Aorta (tissue), 5 donors: ENCODE results near the gene MEP1B. TPM values are rescaled to one million over a fixed set of nuclear protein-coding genes. Genes with fewer than 3 reads are reported as not detected.
A peak's percentile ranks its signal among the peaks of the same experiment; 100 is the strongest.
"Not testable (repeated sequence)": the region's sequence is repeated elsewhere in the genome, so short reads cannot be mapped to it uniquely, and the experiment has no call there.

Experiments used
- ATAC-seq: fragments of 200-7000 bp; cut with Tn5 transposase; one replicate; pipeline ENCODE4 v1.9.1; 2022; ENCODE audit warnings: moderate library complexity; ENCODE audit not compliant: low FRiP score
- DNase-seq, 2 donors: peaks; one replicate each; pipeline ENCODE4 v3.0.0-alpha.2; 2020
- H3K27ac ChIP-seq, 2 donors: one replicate each; pipeline ENCODE4 v1.5.1; 2013; ENCODE audit warnings: low read length in 2 of 2, mild to moderate bottlenecking in 2 of 2, moderate library complexity in 2 of 2, control low read depth in 1 of 2, inconsistent platforms in 1 of 2, low read depth in 1 of 2
- H3K27me3 ChIP-seq, 2 donors: one replicate each; pipeline ENCODE4 v1.6.1; 2013; ENCODE audit warnings: control low read depth in 1 of 2, low read length in 1 of 2, mild to moderate bottlenecking in 1 of 2, moderate library complexity in 1 of 2; ENCODE audit not compliant: insufficient read depth in 2 of 2, control insufficient read depth in 1 of 2
- H3K36me3 ChIP-seq, 2 donors: one replicate each; pipeline ENCODE4 v1.6.1; 2013; ENCODE audit warnings: control low read depth in 1 of 2, low read length in 1 of 2, mild to moderate bottlenecking in 1 of 2; ENCODE audit not compliant: insufficient read depth in 2 of 2, control insufficient read depth in 1 of 2
- H3K4me1 ChIP-seq, 2 donors: one replicate each; pipeline ENCODE4 v1.6.1; 2013; ENCODE audit warnings: low read length in 2 of 2, control low read depth in 1 of 2, mild to moderate bottlenecking in 1 of 2, moderate library complexity in 1 of 2; ENCODE audit not compliant: insufficient read depth in 2 of 2, control insufficient read depth in 1 of 2
- H3K4me3 ChIP-seq, 2 donors: one replicate each; pipeline ENCODE4 v1.5.1; 2013; ENCODE audit warnings: low read length in 2 of 2, control low read depth in 1 of 2, mild to moderate bottlenecking in 1 of 2
- H3K9me3 ChIP-seq: one replicate; pipeline ENCODE4 v1.6.1; 2013; ENCODE audit warnings: mild to moderate bottlenecking, low read length; ENCODE audit not compliant: control insufficient read depth
- WGBS, 2 donors: extraction: QIAGEN DNeasy Blood & Tissue Kit; methylation state at CpG; one replicate each; pipeline ENCODE4 v1.1.7; 2013; 5-methylcytosine and 5-hydroxymethylcytosine counted together
- intact Hi-C, 2 donors: fragments of 100-400 bp; cut with DNase I; formaldehyde crosslinking; loops; one replicate each; pipeline versions ENCODE4 v1.14.2 to v1.15.0; 2022
- polyA plus RNA-seq, 2 donors: library from polyadenylated mRNA; stranded (reverse); fragments of 200-250 nt; gene quantifications; one replicate each; pipeline ENCODE4 v1.2.3, GENCODE V29; 2013
- total RNA-seq, 2 donors: library from RNA; stranded (reverse); fragmentation: NEBNext Ultra II Directional; extraction: Animal tissue kit (Norgen Biotek cat#: 25700); gene quantifications; one replicate each; pipeline ENCODE4 v1.2.1, GENCODE V29; 2021
- donor health status: healthy with polysubstance abuse.
- donor health status: Bipolar disorder and iron deficiency.
- donor health status: DM: no; HTN: no; CAD: no.
- donor health status: DM: no; HTN: no; CAD: no.
- donor health status: DM: yes; HTN: yes; CAD: no.

Gene MEP1B
- total and polyA plus RNA-seq, 4 donors = 6.0 TPM; not detected in 3

DNA sequence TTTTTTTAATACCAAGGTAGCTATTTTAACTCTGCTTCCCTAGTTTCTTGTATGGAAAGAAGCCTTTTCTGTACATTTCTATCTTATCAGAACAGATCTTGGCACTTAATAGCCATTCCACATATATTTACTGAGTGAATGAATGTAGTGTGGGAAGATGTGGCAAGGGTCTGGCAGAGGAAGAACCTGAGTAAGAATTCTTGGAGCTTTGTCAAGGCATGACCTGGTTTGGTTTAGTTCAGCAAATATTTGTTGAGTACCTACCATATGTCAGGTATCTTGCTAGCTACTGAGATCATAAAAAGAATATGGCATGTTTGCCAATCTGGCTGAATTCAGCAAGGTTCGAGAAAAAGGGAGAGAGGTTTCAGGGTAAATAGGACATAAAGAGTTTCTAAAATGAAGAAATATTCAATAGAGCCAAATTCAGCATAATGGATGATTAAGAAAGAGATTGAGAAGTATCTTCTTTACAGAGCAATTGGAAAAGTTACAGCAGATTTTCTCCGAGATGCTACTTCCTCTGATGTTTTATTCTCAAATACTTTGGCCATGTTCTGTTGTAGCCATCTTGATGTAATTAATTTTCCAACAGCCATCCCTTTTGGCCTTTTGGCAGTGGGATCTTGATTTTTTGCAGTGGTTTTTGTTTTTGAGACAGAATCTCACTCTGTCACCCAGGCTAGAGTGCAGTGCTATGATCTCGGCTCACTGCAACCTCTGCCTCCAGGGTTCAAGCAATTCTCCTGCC, 21.7 kb upstream of the MEP1B start:
- intact Hi-C loops = no loop called here
- no peak overlapping the region for H3K27ac ChIP-seq
- no peaks in the 10 kb centered on the region for H3K4me1 ChIP-seq
- WGBS, 2 donors = 85 to 87% methylated on average over 3 of the region's 3 CpGs
- H3K9me3 ChIP-seq = no peaks in the 10 kb centered on the region
- no peaks in the 10 kb centered on the region for H3K27me3 ChIP-seq
- no peaks in the 10 kb centered on the region for H3K36me3 ChIP-seq
- ATAC-seq (no peak), DNase-seq (no peak)
- H3K4me3 ChIP-seq = no peak overlapping the region

GRCh38 chr18:32173654-32174053, 16.2 kb upstream of the MEP1B start:
- ATAC-seq (no peak), DNase-seq (no peak)
- Histone ChIP-seq H3K27ac (no peak overlapping the region), H3K4me3 (no peak overlapping the region), H3K36me3 (no peaks in the 10 kb centered on the region), H3K9me3 (no peaks in the 10 kb centered on the region), H3K27me3 (no peaks in the 10 kb centered on the region), H3K4me1 (no peaks in the 10 kb centered on the region)
- 84 to 85% methylated on average over 3 of the region's 3 CpGs for WGBS, 2 donors
- intact Hi-C loops = no loop called here

DNA sequence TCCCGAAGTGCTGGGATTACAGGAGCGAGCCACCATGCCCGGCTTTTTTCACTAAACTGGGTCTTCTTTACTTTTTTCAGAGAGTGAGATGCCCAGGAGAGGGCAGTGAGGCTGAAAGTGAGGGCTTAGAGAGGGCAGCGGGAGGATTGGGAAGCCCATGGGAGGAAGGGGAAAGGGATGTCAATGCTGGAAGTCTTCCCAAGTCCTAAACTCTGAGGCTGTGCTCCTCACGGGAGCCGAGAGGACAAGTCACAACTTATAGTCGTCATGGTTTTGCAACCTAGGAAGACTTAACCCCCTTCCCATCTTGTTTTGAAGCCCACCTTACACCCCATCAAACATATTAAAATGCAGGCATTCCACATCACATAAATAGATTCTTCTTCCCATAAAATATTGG, 15.1 kb upstream of the MEP1B start:
- intact Hi-C loops = no loop called here
- 88 to 89% methylated on average over 7 of the region's 7 CpGs for WGBS, 2 donors
- H3K4me3 ChIP-seq = no peak overlapping the region

GRCh38 chr18:32175265-32175664, 14.6 kb upstream of the MEP1B start:
- ATAC-seq (no peak), DNase-seq (no peak)
- intact Hi-C loops = no loop called here
- Histone ChIP-seq H3K9me3 (no peaks in the 10 kb centered on the region), H3K27me3 (no peaks in the 10 kb centered on the region), H3K36me3 (no peaks in the 10 kb centered on the region), H3K4me3 (no peak overlapping the region), H3K27ac (no peak overlapping the region), H3K4me1 (no peaks in the 10 kb centered on the region)
- 92 to 93% methylated on average over 1 of the region's 1 CpG for WGBS, 2 donors

More for the DNA sequence above, 15.1 kb upstream of the MEP1B start:
- no peak for DNase-seq
- Histone ChIP-seq H3K27me3 (no peaks in the 10 kb centered on the region), H3K36me3 (no peaks in the 10 kb centered on the region), H3K4me1 (no peaks in the 10 kb centered on the region), H3K27ac (no peak overlapping the region), H3K9me3 (no peaks in the 10 kb centered on the region)
- peak; percentile 33 for ATAC-seq

- WGBS, 2 donors = 91 to 92% methylated on average over 1 of the region's 1 CpG
- H3K4me1 ChIP-seq, ATAC-seq: not testable (repeated sequence)
These were observed 13.1 kb upstream of the MEP1B start for GRCh38 chr18:32176745-32177144.

GRCh38 chr18:32177530-32177929, 12.3 kb upstream of the MEP1B start:
- ATAC-seq (no peak), DNase-seq (no peak)
- intact Hi-C loops = no loop called here
- Histone ChIP-seq H3K27ac (no peak overlapping the region), H3K36me3 (no peaks in the 10 kb centered on the region), H3K9me3 (no peaks in the 10 kb centered on the region), H3K4me3 (no peak overlapping the region), H3K4me1 (no peaks in the 10 kb centered on the region), H3K27me3 (no peaks in the 10 kb centered on the region)
- 72 to 80% methylated on average over 3 of the region's 3 CpGs for WGBS, 2 donors

More at GRCh38 chr18:32176745-32177144, 13.1 kb upstream of the MEP1B start:
- H3K9me3 ChIP-seq, H3K27ac ChIP-seq, intact Hi-C loops, H3K36me3 ChIP-seq, H3K27me3 ChIP-seq, DNase-seq, H3K4me3 ChIP-seq: not testable (repeated sequence)

GRCh38 chr18:32183503-32183902, 6.3 kb upstream of the MEP1B start:
- intact Hi-C loops = no loop called here
- Histone ChIP-seq H3K27me3 (no peaks in the 10 kb centered on the region), H3K4me1 (no peaks in the 10 kb centered on the region), H3K36me3 (no peaks in the 10 kb centered on the region), H3K9me3 (no peaks in the 10 kb centered on the region), H3K4me3 (no peak overlapping the region), H3K27ac (no peak overlapping the region)
- no peak for DNase-seq
- no peak for ATAC-seq

- no peak for ATAC-seq
- Histone ChIP-seq H3K4me1 (no peaks in the 10 kb centered on the region), H3K27ac (no peak overlapping the region), H3K36me3 (no peaks in the 10 kb centered on the region), H3K9me3 (no peaks in the 10 kb centered on the region), H3K27me3 (no peaks in the 10 kb centered on the region), H3K4me3 (no peak overlapping the region)
- DNase-seq = no peak
- intact Hi-C loops = no loop called here
- WGBS, 2 donors = 69 to 70% methylated on average over 2 of the region's 2 CpGs
These were observed 370 bp downstream of the MEP1B start for GRCh38 chr18:32190209-32190608.
